Activated T-helper 17 cell treated with anti-CD3 and anti-CD28 coated beads, Interleukin-2, amount 50 U/mL, for 72 hours (primary cell): Measurements from ENCODE around the gene LKAAEAR1. TPM values are rescaled to one million over a fixed set of nuclear protein-coding genes. Genes with fewer than 3 reads are reported as not detected.
"Not testable (repeated sequence)": the region's sequence is repeated elsewhere in the genome, so short reads cannot be mapped to it uniquely, and the experiment has no call there.

Experiments
- ATAC-seq: fragments of 150-1000 bp; cut with Tn5 transposase; replicated peaks from 2 replicates; pipeline ENCODE4 v1.10.0; 2021; ENCODE audit warnings: mild to moderate bottlenecking, moderate library complexity
- H3K27ac Mint-ChIP-seq: one replicate; pipeline ENCODE4 v1.8.0; 2022; ENCODE audit warnings: mixed read lengths
- H3K27me3 Mint-ChIP-seq: one replicate; pipeline ENCODE4 v1.8.0; 2022; ENCODE audit warnings: mixed read lengths
- H3K36me3 Mint-ChIP-seq: one replicate; pipeline ENCODE4 v1.8.0; 2022; ENCODE audit warnings: low read depth, mild to moderate bottlenecking, mixed read lengths
- H3K4me1 Mint-ChIP-seq: one replicate; pipeline ENCODE4 v1.8.0; 2022; ENCODE audit warnings: mixed read lengths
- H3K4me3 Mint-ChIP-seq: one replicate; pipeline ENCODE4 v1.8.0; 2022; ENCODE audit warnings: mild to moderate bottlenecking, mixed read lengths
- H3K9me3 Mint-ChIP-seq: one replicate; pipeline ENCODE4 v1.8.0; 2022; ENCODE audit warnings: mixed read lengths
- total RNA-seq, 2 donors: library from RNA; stranded (reverse); gene quantifications; one replicate each; pipeline ENCODE4 v1.2.3, GENCODE V29; 2022

The LKAAEAR1 gene
- total RNA-seq, 2 donors from 2014 or later: 0.71 TPM; not detected in 1

DNA sequence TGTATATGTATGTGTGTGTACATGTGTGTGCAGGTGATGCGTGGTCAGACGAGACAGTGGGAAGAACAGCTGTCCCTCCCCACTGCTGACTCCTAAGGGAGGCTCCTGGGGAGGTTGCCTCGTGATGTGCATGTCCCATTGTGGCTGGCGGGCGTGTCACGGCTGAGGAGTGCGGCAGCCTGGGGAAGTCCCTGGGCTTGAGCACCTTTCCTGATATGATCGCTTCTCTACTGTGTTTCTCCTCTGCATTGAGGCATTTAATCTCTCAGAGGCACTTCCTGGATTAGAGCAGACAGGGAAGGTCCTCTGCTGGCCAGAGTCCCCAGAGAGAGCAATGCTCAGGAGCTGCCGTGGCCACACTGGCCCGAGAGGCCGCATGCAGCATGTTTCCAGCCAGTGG lies 11.7 kb upstream of the LKAAEAR1 start:
- peaks cover 7% of the 10 kb centered on the region for H3K4me1 Mint-ChIP-seq
- H3K27me3 Mint-ChIP-seq: no peaks in the 10 kb centered on the region
- ATAC-seq: peak; percentile 77

DNA sequence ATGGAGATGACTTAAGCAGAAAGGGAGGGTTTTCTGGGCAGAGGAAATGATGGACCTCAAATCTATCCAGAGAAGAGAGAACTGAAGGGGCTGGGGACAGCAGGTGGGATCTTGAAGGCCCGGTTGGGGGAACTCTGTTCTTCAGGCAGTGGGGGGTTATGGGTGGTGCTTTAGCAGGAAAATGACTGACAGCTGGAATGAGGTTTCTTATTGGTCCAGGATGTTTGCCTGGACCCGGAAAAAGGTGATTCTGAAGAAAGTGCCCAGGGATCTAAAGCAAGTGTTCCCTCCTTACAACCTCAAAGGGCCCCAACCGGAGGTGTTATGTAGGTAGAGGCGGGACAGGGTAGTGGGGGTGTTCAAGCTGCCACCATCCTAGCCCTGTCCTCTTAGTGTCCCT lies 11.3 kb upstream of the LKAAEAR1 start:
- ATAC-seq: no peak
- Mint-ChIP-seq H3K9me3 (peaks cover 3% of the 10 kb centered on the region), H3K36me3 (no peaks in the 10 kb centered on the region), H3K27ac (no peak overlapping the region), H3K4me1 (peaks cover 7% of the 10 kb centered on the region), H3K4me3 (no peak overlapping the region), H3K27me3 (no peaks in the 10 kb centered on the region)

More for the DNA sequence above, 11.7 kb upstream of the LKAAEAR1 start:
- no peak overlapping the region for H3K4me3 Mint-ChIP-seq
- no peaks in the 10 kb centered on the region for H3K36me3 Mint-ChIP-seq
- no peak overlapping the region for H3K27ac Mint-ChIP-seq
- H3K9me3 Mint-ChIP-seq: peaks cover 3% of the 10 kb centered on the region

DNA sequence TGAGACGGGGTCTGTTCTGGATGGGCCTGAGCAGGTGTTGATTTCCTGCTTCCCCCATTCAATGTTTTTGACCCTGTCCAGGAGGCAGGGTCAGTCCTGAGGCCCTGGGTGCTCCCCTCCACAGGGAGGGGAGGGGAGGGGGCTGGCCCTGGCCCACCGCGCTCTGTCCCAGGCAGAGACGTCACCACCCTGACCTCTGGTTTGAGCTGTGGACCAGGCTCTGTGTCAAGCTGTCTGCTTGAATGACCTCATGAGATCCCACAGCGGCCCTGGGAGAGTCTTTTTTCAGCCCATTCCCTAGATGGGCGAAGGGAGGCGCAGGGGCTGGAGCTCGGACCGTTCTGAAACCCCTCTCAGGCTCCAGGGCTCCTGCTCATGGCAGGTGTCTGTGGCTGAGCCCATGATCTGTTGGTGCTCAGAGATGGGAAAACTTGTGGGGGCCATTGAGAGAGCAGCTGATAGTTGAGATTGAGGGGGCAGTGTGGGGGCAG lies 8.9 kb upstream of the LKAAEAR1 start:
- H3K4me3 Mint-ChIP-seq: no peak overlapping the region
- H3K27ac Mint-ChIP-seq: no peak overlapping the region
- H3K36me3 Mint-ChIP-seq: no peaks in the 10 kb centered on the region
- H3K9me3 Mint-ChIP-seq: peaks cover 3% of the 10 kb centered on the region
- H3K4me1 Mint-ChIP-seq: peaks cover 7% of the 10 kb centered on the region
- no peak for ATAC-seq
- no peaks in the 10 kb centered on the region for H3K27me3 Mint-ChIP-seq

DNA sequence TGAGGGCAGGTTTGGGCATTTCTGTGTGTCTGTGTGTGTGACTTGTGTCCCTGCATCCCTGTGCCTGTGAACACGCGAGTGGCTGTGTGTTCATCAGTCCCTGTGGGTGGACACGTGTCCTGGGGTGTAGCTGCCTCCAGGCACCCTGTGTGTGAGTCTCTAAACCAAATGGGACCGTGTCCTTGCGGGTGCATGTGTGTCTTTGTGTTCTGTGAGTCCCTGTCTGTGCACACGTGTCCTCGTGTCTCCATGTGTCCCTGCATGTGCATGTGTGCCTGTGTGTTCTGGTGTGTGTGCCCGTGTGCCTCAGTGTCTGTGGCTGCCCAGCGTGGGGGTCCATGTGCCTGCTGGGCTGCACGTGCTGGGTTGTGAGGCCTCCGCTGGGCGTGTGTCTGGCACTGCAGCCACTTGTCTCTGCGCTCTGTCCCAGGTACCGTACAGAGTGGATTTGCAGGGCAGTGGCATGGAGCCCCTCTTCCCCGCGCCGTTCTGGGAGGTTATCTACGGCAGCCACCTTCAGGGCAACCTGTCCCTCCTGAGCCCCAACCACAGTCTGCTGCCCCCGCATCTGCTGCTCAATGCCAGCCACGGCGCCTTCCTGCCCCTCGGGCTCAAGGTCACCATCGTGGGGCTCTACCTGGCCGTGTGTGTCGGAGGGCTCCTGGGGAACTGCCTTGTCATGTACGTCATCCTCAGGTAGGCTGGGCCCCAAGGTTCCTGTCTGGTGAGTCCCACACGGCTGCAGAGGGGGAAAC lies 8.2 kb upstream of the LKAAEAR1 start:
- no peaks in the 10 kb centered on the region for H3K27me3 Mint-ChIP-seq
- H3K4me3 Mint-ChIP-seq: no peak overlapping the region
- no peak for ATAC-seq
- peaks cover 3% of the 10 kb centered on the region for H3K9me3 Mint-ChIP-seq
- H3K27ac Mint-ChIP-seq: no peak overlapping the region
- H3K36me3 Mint-ChIP-seq: no peaks in the 10 kb centered on the region
- H3K4me1 Mint-ChIP-seq: peaks cover 7% of the 10 kb centered on the region

DNA sequence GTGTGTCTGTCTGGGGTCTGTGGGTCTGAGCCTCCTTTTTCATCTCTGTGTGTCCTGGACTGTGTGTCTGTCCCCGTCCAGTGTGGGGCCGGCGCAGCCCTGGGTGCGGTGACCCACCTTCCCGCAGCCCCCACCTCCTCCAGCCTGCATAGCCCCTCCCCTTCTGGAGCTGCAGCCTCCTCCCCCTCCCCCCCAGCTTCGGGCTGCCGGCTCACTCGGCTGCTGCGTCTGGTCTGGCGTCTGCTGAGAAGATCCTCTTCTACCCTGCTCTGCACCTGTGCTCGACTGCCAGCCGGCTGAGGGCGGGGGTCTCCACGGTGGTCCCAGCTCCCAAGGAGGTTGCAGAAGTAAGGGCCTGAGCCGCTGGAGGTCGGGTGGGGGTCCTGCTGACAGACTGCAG lies 7.6 kb upstream of the LKAAEAR1 start:
- Mint-ChIP-seq H3K9me3 (peaks cover 2% of the 10 kb centered on the region), H3K27me3 (no peaks in the 10 kb centered on the region), H3K4me1 (peaks cover 3% of the 10 kb centered on the region), H3K27ac (no peak overlapping the region), H3K36me3 (no peaks in the 10 kb centered on the region), H3K4me3 (no peak overlapping the region)
- ATAC-seq: no peak

DNA sequence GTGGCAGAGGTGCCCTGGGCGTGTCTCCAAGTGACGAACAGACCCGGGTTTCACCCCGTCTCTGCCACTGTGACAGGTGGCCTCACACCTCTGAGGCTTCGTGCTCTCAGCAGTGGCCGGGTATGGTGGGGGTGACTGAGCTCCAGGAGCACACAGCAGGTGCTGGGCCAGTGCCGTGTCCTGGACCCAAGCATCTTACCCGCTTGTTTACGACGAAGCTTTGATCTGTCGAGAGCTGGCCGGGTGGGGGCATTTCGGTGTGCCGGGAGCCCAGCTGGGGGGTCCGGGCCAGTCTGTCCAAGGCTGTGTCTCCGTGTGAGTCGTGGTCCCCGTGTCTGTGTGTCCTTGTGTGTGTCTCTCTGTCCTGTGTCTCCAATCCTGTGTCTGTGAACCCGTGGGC lies 7.1 kb upstream of the LKAAEAR1 start:
- no peak for ATAC-seq
- H3K27ac Mint-ChIP-seq: no peak overlapping the region
- no peak overlapping the region for H3K4me3 Mint-ChIP-seq
- no peaks in the 10 kb centered on the region for H3K27me3 Mint-ChIP-seq
- H3K9me3 Mint-ChIP-seq: no peaks in the 10 kb centered on the region
- no peaks in the 10 kb centered on the region for H3K4me1 Mint-ChIP-seq
- H3K36me3 Mint-ChIP-seq: no peaks in the 10 kb centered on the region

DNA sequence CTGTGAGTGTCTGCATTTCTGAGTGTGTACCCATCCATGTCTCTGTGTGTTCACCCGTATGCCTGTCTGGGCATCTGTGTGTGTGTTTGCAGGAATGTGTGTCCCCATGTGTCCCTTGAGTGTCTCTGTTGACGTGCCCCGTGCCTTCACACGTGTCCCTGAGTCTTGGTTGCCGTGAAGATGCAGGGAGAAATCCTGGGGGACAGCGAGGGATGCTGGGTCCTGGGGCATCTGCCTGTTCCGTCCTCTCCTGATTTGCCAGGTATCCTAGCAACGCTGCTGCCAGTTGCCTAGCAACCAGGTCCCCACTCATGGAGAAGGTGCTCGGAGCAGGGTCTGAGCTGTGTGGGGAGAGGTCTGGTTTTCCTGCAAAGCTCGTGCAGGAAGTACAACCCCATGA lies 6.0 kb upstream of the LKAAEAR1 start:
- no peaks in the 10 kb centered on the region for H3K36me3 Mint-ChIP-seq

DNA sequence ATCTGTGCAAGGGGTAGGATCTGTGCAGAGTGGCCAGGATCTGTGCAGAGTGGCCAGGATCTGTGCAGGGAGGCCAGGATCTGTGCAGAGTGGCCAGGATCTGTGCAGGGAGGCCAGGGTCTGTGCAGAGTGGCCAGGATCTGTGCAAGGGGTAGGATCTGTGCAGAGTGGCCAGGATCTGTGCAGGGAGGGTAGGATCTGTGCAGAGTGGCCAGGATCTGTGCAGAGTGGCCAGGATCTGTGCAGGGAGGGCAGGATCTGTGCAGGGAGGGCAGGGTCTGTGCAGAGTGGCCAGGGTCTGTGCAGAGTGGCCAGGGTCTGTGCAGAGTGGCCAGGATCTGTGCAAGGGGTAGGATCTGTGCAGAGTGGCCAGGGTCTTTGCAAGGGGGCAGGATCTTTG lies 4.4 kb upstream of the LKAAEAR1 start:
- not testable (repeated sequence) for H3K27ac Mint-ChIP-seq, H3K4me1 Mint-ChIP-seq, ATAC-seq, H3K36me3 Mint-ChIP-seq, H3K27me3 Mint-ChIP-seq, H3K4me3 Mint-ChIP-seq, H3K9me3 Mint-ChIP-seq

More for the DNA sequence above, 6.0 kb upstream of the LKAAEAR1 start:
- no peaks in the 10 kb centered on the region for H3K9me3 Mint-ChIP-seq
- no peaks in the 10 kb centered on the region for H3K4me1 Mint-ChIP-seq
- no peak for ATAC-seq
- H3K27me3 Mint-ChIP-seq: no peaks in the 10 kb centered on the region
- no peak overlapping the region for H3K4me3 Mint-ChIP-seq
- H3K27ac Mint-ChIP-seq: no peak overlapping the region

DNA sequence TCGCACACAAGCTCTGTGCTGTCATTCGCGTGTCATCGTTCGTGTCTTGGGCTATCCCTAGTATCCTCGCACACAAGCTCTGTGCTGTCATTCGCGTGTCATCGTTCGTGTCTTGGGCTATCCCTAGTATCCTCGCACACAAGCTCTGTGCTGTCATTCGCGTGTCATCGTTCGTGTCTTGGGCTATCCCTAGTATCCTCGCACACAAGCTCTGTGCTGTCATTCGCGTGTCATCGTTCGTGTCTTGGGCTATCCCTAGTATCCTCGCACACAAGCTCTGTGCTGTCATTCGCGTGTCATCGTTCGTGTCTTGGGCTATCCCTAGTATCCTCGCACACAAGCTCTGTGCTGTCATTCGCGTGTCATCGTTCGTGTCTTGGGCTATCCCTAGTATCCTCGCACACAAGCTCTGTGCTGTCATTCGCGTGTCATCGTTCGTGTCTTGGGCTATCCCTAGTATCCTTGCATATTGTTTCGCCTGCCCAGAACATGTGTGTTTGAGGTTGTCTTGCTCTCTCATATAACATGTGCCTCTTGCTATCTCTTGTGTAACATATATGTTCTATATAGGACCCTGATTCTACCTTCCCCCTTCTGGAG lies 3.1 kb upstream of the LKAAEAR1 start:
- not testable (repeated sequence) for ATAC-seq, H3K4me3 Mint-ChIP-seq, H3K27me3 Mint-ChIP-seq, H3K27ac Mint-ChIP-seq, H3K4me1 Mint-ChIP-seq, H3K36me3 Mint-ChIP-seq, H3K9me3 Mint-ChIP-seq

DNA sequence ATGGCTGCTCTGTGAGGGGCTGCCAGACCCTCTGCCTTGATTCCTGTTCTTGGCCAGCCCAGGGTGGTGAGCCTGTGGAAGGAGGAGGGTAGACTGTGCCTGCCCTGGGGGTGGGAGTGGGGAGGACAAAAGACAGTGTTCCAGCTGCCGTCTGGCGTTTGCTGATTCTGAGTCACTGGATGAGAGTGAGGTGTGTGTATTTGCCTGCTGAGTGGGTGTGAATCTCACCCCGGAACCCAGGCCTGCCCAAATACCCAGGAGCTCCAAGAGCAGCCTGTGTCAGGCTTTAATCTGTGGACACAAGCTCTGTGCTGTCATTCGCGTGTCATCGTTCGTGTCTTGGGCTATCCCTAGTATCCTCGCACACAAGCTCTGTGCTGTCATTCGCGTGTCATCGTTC lies 2.6 kb upstream of the LKAAEAR1 start:
- no peaks in the 10 kb centered on the region for H3K9me3 Mint-ChIP-seq
- no peak overlapping the region for H3K4me3 Mint-ChIP-seq
- H3K27me3 Mint-ChIP-seq: peaks cover 3% of the 10 kb centered on the region
- H3K36me3 Mint-ChIP-seq: no peaks in the 10 kb centered on the region
- no peak overlapping the region for H3K27ac Mint-ChIP-seq
- no peaks in the 10 kb centered on the region for H3K4me1 Mint-ChIP-seq
- ATAC-seq: no peak

DNA sequence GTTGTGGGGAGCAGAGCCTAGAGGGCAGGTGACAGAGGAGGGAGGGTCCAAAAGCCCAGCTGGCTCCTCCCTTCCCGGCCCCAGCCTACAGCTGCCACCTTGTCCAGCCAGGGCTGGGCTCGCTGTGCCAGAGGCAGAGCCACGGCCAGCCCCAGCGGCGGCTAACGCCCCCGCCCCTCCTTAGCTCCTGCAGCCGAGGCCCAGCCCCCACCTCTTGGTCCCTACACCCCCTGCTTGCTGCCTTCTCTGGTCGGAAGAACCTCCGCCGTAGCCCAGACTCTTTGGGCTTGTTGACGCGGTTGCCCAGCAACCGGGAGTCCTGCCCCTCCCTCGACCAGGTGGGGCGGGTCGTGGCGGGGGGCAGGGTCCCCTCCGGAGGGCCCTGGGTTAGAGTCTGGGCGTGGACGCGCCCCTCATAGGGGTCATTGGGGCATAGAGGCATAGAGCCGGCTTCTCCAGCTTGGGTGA lies 521 bp upstream of the LKAAEAR1 start:
- Mint-ChIP-seq H3K4me1 (no peaks in the 10 kb centered on the region), H3K4me3 (peak overlapping the region; percentile 79), H3K36me3 (no peaks in the 10 kb centered on the region), H3K27me3 (peaks cover 3% of the 10 kb centered on the region), H3K9me3 (no peaks in the 10 kb centered on the region), H3K27ac (no peak overlapping the region)
- ATAC-seq: no peak

DNA sequence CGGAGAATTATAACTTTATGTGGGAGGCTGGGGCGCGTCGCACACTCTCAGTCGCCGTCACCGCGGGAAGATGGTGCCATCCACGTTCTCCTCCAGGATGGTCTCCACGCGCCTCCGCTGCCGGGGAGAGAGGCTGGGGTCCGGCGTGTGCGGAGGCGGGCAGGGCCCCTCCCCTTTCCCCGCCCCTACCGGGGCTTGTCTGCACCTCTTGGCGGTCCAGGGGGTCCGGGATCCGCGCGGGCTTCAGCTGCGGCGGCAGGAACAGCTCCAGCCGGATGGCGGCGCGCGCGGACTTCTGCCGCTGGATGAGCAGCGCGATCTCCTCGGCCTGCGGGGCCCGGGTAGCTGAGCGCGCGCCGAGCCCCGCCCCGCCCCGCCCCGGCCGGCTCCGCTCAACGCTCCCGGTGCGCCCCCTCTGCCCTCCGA lies 807 bp downstream of the LKAAEAR1 start:
- H3K27me3 Mint-ChIP-seq: peaks cover 3% of the 10 kb centered on the region
- no peak overlapping the region for H3K27ac Mint-ChIP-seq
- peak overlapping the region; percentile 75 for H3K4me3 Mint-ChIP-seq
- no peaks in the 10 kb centered on the region for H3K36me3 Mint-ChIP-seq
- H3K4me1 Mint-ChIP-seq: no peaks in the 10 kb centered on the region
- no peaks in the 10 kb centered on the region for H3K9me3 Mint-ChIP-seq
- peak; percentile 63 for ATAC-seq

DNA sequence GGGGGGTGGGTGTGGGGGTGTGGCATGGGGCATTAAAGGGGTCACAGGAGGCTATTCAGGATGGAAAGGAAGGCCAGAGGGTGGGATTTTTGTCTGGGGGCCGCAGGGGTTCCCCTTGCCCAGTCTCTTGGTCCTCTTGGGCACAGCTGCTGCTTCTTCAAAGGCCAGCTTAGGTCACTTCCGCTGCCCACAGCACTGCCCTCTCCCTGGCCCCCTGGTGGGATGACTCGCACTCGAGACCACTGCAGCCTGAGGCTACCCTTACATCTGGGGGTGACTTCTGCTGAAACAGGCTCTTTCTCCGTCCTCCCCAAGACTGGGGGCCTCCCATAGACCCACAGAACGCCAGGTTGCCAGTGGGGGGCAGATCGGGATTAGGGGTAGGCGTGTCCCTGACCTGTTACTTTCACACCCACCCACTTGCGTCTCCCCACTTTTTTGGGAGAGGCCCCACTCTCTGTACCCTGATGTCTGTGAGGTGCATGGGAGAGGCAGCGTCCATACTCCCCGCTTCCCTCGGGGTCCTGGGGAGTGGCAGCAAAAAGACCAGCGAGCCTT lies 1.3 kb downstream of the LKAAEAR1 start:
- Mint-ChIP-seq H3K27me3 (peaks cover 3% of the 10 kb centered on the region), H3K27ac (no peak overlapping the region), H3K9me3 (no peaks in the 10 kb centered on the region), H3K4me3 (peak overlapping the region; percentile 75), H3K4me1 (no peaks in the 10 kb centered on the region), H3K36me3 (peaks cover 2% of the 10 kb centered on the region)
- no peak for ATAC-seq

DNA sequence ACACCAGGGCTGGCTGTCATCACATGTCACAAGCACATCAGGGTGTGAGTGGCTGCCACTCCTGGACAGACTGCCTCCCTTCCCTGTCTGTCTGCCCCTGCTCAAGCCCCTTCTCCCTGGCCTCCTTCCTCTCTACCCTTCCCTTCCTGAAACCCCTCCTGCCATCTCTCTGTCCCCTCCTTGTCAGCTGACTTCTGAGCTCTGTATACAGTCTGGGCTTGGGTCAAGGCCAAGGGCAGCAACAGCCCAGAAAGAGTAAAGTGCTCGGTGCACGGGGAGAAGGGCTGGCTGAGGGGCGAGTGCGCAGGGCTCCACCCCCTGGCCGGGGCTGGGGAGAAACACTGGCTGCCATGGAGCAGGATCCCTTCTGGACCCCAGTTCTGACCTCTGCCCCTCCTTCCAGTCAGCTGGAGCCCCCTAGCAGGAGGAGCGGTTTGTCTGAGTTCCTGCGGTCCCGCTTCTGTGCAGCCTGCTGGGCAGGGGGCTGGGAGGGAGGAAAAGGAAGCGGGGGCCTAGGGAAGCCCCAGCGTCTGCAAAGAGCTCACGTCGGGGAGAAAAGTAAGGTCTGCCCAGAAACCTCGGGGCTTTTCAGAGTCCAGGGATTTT lies 2.0 kb downstream of the LKAAEAR1 start:
- peaks cover 3% of the 10 kb centered on the region for H3K27me3 Mint-ChIP-seq
- H3K9me3 Mint-ChIP-seq: no peaks in the 10 kb centered on the region
- H3K27ac Mint-ChIP-seq: no peak overlapping the region
- H3K4me3 Mint-ChIP-seq: peak overlapping the region; percentile 75
- no peaks in the 10 kb centered on the region for H3K4me1 Mint-ChIP-seq
- ATAC-seq: no peak
- peaks cover 6% of the 10 kb centered on the region for H3K36me3 Mint-ChIP-seq

DNA sequence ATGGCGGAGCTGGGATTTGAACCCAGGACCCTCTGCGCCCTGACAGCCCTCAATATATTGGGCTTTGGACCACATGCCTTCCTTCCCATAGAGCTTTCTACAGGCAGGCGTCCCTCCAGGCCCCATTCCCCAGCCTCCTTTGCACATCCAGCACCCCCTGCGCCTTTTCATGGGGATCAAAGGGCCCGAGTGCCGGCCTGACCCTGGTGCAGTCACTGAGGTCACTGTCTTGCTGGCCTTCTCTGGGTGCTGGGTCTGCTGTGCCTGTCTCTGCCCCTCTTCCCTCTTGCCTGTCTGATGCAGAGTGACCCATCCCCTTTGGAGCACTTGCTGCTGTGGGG lies 2.6 kb downstream of the LKAAEAR1 start:
- Mint-ChIP-seq H3K36me3 (peaks cover 6% of the 10 kb centered on the region), H3K27me3 (peaks cover 3% of the 10 kb centered on the region), H3K4me1 (no peaks in the 10 kb centered on the region), H3K27ac (no peak overlapping the region), H3K9me3 (no peaks in the 10 kb centered on the region), H3K4me3 (peak overlapping the region; percentile 75)
- no peak for ATAC-seq
